OCI-LY3 (cell line): ENCODE results near the gene RSPH3.

Experiments used
- EZH2phosphoT487 ChIP-seq: fragments of 200-600 bp; shearing (Covaris generic); IDR thresholded peaks from 2 replicates; pipeline ENCODE4 v1.6.1; 2018; ENCODE audit warnings: antibody characterized with exemption, mixed run types, low read depth
- TF ChIP-seq, protein P1 (sequence below): fragments of 200-600, 300-600 bp; sonication (generic); IDR thresholded peaks from 2 replicates; pipeline ENCODE4 v1.5.1; 2014; ENCODE audit warnings: antibody characterized with exemption, low read length, low read depth

DNA sequence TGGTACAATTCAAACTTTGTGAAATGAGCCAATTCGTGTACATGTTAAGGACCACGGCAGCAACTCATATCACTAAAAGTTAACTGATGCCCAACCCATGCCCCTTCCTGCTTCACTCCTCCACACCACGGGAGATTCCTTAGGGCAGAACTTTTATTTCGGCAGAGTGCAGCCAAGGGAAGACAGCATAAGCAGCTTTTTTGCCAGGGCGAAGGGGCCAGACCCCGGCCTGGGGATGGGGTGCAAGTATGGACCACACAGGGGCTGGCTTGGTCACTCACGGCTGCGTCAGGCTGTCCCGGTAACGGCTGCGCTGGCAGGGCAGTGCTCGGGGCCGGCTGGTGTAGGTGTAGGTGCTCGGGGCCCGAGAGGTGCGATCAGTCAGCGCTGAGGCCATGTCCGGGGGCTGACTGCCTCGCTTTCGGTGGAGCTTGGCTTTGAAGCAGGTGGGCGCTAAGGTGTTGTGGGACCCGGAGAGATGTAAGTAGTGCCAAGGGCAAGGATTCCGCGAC lies 792 bp downstream of the RSPH3 start:
- TF ChIP-seq, protein P1, sequence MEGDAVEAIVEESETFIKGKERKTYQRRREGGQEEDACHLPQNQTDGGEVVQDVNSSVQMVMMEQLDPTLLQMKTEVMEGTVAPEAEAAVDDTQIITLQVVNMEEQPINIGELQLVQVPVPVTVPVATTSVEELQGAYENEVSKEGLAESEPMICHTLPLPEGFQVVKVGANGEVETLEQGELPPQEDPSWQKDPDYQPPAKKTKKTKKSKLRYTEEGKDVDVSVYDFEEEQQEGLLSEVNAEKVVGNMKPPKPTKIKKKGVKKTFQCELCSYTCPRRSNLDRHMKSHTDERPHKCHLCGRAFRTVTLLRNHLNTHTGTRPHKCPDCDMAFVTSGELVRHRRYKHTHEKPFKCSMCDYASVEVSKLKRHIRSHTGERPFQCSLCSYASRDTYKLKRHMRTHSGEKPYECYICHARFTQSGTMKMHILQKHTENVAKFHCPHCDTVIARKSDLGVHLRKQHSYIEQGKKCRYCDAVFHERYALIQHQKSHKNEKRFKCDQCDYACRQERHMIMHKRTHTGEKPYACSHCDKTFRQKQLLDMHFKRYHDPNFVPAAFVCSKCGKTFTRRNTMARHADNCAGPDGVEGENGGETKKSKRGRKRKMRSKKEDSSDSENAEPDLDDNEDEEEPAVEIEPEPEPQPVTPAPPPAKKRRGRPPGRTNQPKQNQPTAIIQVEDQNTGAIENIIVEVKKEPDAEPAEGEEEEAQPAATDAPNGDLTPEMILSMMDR, result no peak
- TF ChIP-seq EZH2phosphoT487, result no peak
